ENCODE results near the gene ZRANB1. TPM values are rescaled to one million over a fixed set of nuclear protein-coding genes. Genes with fewer than 3 reads are reported as not detected.

The ZRANB1 gene
- total RNA-seq, 2 donors from 2014 or later, result 8.4 to 13.1 TPM

DNA sequence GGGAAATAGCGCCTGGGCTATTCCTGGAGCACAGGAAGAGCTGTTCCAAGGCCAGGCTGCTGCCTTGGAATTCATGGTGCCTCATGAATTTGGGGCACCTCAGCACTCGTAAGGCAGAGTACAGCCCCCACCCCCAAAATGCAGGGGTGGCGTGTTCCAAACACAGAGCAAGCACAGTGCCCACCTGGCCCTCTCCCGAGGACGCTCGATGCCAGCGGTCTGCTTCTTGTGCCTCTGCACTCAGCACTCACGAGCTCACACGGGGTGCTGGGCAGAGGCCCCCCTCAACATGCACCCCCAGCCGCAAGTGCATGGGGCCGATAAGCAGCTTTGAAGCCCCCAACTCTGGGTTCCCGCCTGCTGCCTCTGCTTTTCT lies 60.1 kb downstream of the ZRANB1 start:
- no peak overlapping the region for H3K9ac ChIP-seq (ENCODE audit: low read depth in 2 of 2, low read length in 2 of 2)

DNA sequence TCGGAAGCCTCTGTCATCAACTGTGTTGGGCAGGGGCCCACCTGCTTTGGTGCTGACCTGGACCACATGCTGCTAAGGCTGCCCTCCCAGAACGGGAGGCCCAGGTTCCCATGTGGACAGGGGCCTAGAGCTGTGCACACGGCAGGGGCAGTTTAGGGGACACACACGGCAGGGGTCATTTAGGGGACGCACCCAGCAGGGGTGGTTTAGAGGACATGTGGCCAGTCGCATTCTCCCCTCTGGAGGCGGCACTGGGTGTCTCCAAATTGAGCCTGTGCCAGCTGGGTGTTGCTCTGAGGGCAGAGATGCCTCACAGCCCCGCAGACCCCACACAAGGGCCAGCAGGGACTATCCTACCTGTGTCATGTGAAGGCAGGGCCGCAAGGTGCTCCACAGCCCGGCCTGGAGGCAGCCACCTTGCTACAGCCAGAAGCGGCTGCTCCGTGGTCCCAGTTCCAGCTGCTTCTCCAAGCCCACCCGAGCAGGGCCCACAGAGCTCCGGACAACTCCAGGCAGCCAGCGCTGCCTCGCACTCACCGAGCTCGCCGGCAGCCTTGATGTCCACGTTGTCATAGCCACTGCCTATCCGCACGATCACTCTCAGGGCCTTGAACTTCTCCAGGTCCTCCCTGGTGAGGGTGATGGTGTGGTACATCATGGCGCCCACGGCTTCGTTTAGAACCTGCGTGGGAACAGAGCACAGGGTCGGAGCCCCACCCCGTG lies 60.7 kb downstream of the ZRANB1 start:
- Histone ChIP-seq H3K4me1 (no peaks in the 10 kb centered on the region), H3K27ac (no peak overlapping the region), H3K4me3 (no peak overlapping the region), H3K9me3 (no peaks in the 10 kb centered on the region), H3K27me3 (no peaks in the 10 kb centered on the region), H3K9ac (ENCODE audit: low read depth in 2 of 2, low read length in 2 of 2) (no peak overlapping the region), H3K36me3 (peaks cover 12% of the 10 kb centered on the region)
- DNase-seq, result no peak
- TF ChIP-seq, protein P1, sequence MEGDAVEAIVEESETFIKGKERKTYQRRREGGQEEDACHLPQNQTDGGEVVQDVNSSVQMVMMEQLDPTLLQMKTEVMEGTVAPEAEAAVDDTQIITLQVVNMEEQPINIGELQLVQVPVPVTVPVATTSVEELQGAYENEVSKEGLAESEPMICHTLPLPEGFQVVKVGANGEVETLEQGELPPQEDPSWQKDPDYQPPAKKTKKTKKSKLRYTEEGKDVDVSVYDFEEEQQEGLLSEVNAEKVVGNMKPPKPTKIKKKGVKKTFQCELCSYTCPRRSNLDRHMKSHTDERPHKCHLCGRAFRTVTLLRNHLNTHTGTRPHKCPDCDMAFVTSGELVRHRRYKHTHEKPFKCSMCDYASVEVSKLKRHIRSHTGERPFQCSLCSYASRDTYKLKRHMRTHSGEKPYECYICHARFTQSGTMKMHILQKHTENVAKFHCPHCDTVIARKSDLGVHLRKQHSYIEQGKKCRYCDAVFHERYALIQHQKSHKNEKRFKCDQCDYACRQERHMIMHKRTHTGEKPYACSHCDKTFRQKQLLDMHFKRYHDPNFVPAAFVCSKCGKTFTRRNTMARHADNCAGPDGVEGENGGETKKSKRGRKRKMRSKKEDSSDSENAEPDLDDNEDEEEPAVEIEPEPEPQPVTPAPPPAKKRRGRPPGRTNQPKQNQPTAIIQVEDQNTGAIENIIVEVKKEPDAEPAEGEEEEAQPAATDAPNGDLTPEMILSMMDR (IDR thresholded peaks at IDR 0.05), result no peak
- intact Hi-C loops (cut with DNase I), result no loop called here

More for the DNA sequence above, 60.1 kb downstream of the ZRANB1 start:
- no peak for DNase-seq
- Histone ChIP-seq H3K4me3 (no peak overlapping the region), H3K36me3 (peaks cover 13% of the 10 kb centered on the region), H3K27me3 (no peaks in the 10 kb centered on the region), H3K4me1 (no peaks in the 10 kb centered on the region), H3K27ac (no peak overlapping the region), H3K9me3 (no peaks in the 10 kb centered on the region)
- intact Hi-C loops (cut with DNase I), result no loop called here
- TF ChIP-seq, protein P1 (IDR thresholded peaks at IDR 0.05), result no peak

DNA sequence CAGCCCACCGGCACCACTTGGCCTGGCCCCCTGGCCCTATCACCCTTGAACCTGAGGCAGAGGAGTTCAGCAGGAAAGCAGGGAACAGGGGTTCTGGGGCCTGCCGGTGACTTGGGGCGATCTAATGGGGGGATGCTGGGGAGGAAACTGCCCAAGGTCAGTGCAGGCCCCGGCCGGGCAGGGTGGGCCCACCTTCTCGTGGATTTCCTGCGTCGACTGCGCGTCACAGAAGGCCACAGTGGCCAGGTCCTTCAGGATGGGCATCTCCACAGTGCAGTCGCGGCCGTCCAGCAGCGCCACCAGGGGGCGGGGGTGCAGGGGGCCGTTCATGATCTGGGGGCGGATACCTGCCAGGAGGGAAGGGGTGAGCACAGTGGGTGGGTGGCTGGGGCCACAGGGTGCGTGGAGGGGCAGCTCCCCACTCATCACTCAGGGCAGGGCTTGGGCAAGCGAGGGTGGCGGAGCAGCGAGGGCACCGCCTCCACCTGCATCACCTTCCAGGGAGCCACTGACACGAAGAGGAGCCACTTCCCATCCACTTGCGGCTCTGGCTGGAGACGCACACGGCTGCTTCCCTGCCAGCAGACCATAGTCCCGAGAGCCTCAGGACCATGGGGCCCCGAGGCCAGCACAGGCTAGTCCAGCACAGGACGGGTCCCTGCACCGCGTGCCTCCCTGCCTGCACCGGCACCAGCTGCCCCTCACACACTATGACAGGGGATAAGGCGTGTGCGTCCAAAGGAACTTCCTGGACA lies 61.4 kb downstream of the ZRANB1 start:
- intact Hi-C loops (cut with DNase I), result no loop called here
- peaks cover 9% of the 10 kb centered on the region for H3K36me3 ChIP-seq
- H3K4me1 ChIP-seq, result no peaks in the 10 kb centered on the region
- H3K4me3 ChIP-seq, result no peak overlapping the region
- H3K9me3 ChIP-seq, result no peaks in the 10 kb centered on the region
- DNase-seq, result no peak
- no peaks in the 10 kb centered on the region for H3K27me3 ChIP-seq
- no peak overlapping the region for H3K27ac ChIP-seq
- no peak overlapping the region for H3K9ac ChIP-seq (ENCODE audit: low read depth in 2 of 2, low read length in 2 of 2)
- TF ChIP-seq, protein P1 (IDR thresholded peaks at IDR 0.05), result no peak

DNA sequence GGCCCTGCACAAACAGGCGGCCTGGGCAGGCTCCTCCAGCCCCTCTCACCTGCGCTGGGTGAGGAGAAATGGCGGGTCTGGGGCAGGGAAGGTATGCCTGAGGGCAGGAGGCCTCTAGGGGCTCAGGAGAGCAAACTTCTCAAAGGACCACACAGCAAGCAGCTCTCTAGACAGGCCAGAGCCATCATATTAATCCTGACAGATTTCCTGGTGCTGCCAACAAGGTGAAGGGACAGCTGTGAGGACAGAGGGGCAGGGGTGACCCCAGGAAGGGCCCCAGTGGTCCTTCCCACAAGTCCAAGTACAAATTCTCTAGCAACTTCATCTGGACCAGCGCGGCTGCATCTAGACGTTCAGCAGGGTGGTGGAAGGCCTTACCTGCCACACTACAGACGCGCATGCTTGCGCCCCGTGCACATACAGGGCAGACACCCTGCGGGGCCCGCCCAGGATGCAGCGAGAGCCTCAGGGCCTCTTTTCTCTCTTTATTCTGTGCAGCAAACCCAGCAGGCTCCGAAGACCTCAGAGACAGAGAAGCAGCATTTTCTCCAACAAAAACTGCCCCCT lies 62.1 kb downstream of the ZRANB1 start:
- H3K27ac ChIP-seq, result no peak overlapping the region
- no peak overlapping the region for H3K4me3 ChIP-seq
- intact Hi-C loops (cut with DNase I), result no loop called here
- no peaks in the 10 kb centered on the region for H3K9me3 ChIP-seq
- TF ChIP-seq, protein P1 (IDR thresholded peaks at IDR 0.05), result no peak
- no peaks in the 10 kb centered on the region for H3K27me3 ChIP-seq
- no peaks in the 10 kb centered on the region for H3K4me1 ChIP-seq
- H3K9ac ChIP-seq (ENCODE audit: low read depth in 2 of 2, low read length in 2 of 2), result no peak overlapping the region
- DNase-seq, result no peak
- peaks cover 9% of the 10 kb centered on the region for H3K36me3 ChIP-seq

DNA sequence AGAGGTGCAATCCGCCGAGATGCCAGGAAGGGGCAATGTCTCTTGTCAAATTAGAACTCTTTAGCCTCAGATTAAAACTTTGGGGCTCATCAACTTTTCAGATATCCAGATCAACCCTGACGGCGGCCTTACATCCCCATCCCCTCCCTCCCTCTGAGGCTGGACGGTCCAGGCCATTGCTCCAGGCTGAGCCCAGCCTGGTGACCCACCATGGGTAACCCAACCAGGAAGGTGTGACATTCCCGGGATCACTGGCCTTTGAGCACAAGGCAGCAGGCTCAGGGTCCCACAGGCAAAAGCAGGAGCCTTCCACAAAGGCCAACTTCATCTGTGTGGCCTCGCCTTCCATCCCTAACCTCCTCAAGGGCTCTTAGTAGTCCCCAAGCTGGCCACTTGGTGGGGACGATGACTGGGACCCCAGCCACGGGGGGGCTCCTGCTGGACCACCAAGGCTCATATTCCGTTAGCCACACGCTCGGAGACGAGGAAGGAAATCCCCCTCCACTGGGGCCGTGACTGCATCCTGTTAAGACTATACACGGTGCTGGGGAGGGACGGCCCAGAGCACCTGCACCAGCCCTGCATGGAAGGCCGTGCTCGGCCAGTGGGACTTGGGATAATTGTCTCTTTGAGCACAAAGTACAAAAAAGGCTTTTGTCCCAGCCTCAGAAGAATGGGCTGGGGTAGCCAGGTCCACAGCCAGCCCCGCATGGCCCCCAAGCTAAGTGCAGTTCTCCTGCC lies 62.8 kb downstream of the ZRANB1 start:
- peaks cover 4% of the 10 kb centered on the region for H3K36me3 ChIP-seq
- H3K27me3 ChIP-seq, result no peaks in the 10 kb centered on the region
- peaks cover 3% of the 10 kb centered on the region for H3K4me1 ChIP-seq
- no peak overlapping the region for H3K27ac ChIP-seq
- H3K9me3 ChIP-seq, result no peaks in the 10 kb centered on the region
- DNase-seq, result no peak
- TF ChIP-seq, protein P1 (IDR thresholded peaks at IDR 0.05), result no peak
- no peak overlapping the region for H3K9ac ChIP-seq (ENCODE audit: low read depth in 2 of 2, low read length in 2 of 2)
- no peak overlapping the region for H3K4me3 ChIP-seq
- intact Hi-C loops (cut with DNase I), result no loop called here
